Chondrocyte (in vitro differentiated cells): ENCODE results near the gene BICDL1. TPM values are rescaled to one million over a fixed set of nuclear protein-coding genes. Genes with fewer than 3 reads are reported as not detected.

ENCODE experiments used
- DNase-seq: peaks from one replicate; pipeline ENCODE4 v3.0.0; 2021; ENCODE audit warnings: mixed read lengths, low spot score
- H3K27ac Mint-ChIP-seq: one replicate; pipeline ENCODE4 v1.8.0; 2021; ENCODE audit warnings: mild to moderate bottlenecking, moderate library complexity, mixed read lengths; ENCODE audit not compliant: unreplicated experiment
- H3K27me3 Mint-ChIP-seq: 2 replicates; pipeline ENCODE4 v1.8.0; 2021; ENCODE audit warnings: low read depth, mixed read lengths
- H3K36me3 Mint-ChIP-seq: 2 replicates; pipeline ENCODE4 v1.8.0; 2021; ENCODE audit warnings: low read depth, mixed read lengths
- H3K4me1 Mint-ChIP-seq: 2 replicates; pipeline ENCODE4 v1.8.0; 2021; ENCODE audit warnings: low read depth, mild to moderate bottlenecking, mixed read lengths
- H3K4me3 Mint-ChIP-seq: one replicate; pipeline ENCODE4 v1.8.0; 2021; ENCODE audit warnings: mild to moderate bottlenecking, moderate library complexity, mixed read lengths; ENCODE audit not compliant: unreplicated experiment
- H3K9me3 Mint-ChIP-seq: 2 replicates; pipeline ENCODE4 v1.8.0; 2021; ENCODE audit warnings: low read depth, mixed read lengths
- CTCF ChIP-seq: fragments of 200-600 bp; sonication (generic); IDR thresholded peaks from 2 replicates; pipeline ENCODE4 v1.5.0; 2021; ENCODE audit warnings: antibody characterized with exemption, mild to moderate bottlenecking, moderate library complexity
- total RNA-seq: library from RNA; stranded (reverse); gene quantifications from 3 replicates; pipeline ENCODE4 v1.2.1, GENCODE V29; 2021

BICDL1 gene
- total RNA-seq, 1 donor from 2014 or later: 0.45 TPM

GRCh38 chr12:120119271-120119973 lies 130.4 kb downstream of the BICDL1 start:
- no peak for DNase-seq
- Mint-ChIP-seq H3K4me1 (peaks cover 51% of the 10 kb centered on the region), H3K4me3 (no peak overlapping the region), H3K27ac (peak overlapping the region; percentile 83), H3K36me3 (peaks cover 1% of the 10 kb centered on the region), H3K27me3 (no peaks in the 10 kb centered on the region), H3K9me3 (no peaks in the 10 kb centered on the region)
- no peak for TF ChIP-seq CTCF

GRCh38 chr12:120121343-120121742 lies 132.3 kb downstream of the BICDL1 start:
- H3K9me3 Mint-ChIP-seq: no peaks in the 10 kb centered on the region
- no peak for DNase-seq
- H3K27me3 Mint-ChIP-seq: no peaks in the 10 kb centered on the region
- TF ChIP-seq CTCF: no peak
- no peak overlapping the region for H3K4me3 Mint-ChIP-seq
- peaks cover 3% of the 10 kb centered on the region for H3K36me3 Mint-ChIP-seq
- peaks cover 34% of the 10 kb centered on the region for H3K4me1 Mint-ChIP-seq
- H3K27ac Mint-ChIP-seq: peak overlapping the region; percentile 33

- TF ChIP-seq CTCF: no peak
- H3K27me3 Mint-ChIP-seq: no peaks in the 10 kb centered on the region
- no peaks in the 10 kb centered on the region for H3K9me3 Mint-ChIP-seq
- H3K4me3 Mint-ChIP-seq: no peak overlapping the region
- H3K4me1 Mint-ChIP-seq: peaks cover 37% of the 10 kb centered on the region
- H3K27ac Mint-ChIP-seq: no peak overlapping the region
- DNase-seq: no peak
- H3K36me3 Mint-ChIP-seq: peaks cover 4% of the 10 kb centered on the region
Observed at GRCh38 chr12:120121766-120122293, 132.8 kb downstream of the BICDL1 start.

GRCh38 chr12:120125029-120125428 lies 136.0 kb downstream of the BICDL1 start:
- H3K27me3 Mint-ChIP-seq: no peaks in the 10 kb centered on the region
- H3K36me3 Mint-ChIP-seq: peaks cover 27% of the 10 kb centered on the region
- H3K27ac Mint-ChIP-seq: no peak overlapping the region

More at GRCh38 chr12:120125029-120125428, 136.0 kb downstream of the BICDL1 start:
- no peak for TF ChIP-seq CTCF
- H3K4me3 Mint-ChIP-seq: no peak overlapping the region
- peaks cover 12% of the 10 kb centered on the region for H3K4me1 Mint-ChIP-seq
- DNase-seq: no peak
- no peaks in the 10 kb centered on the region for H3K9me3 Mint-ChIP-seq
